Measurements from ENCODE around the gene CEACAM16. TPM values are rescaled to one million over a fixed set of nuclear protein-coding genes. Genes with fewer than 3 reads are reported as not detected.

Gene CEACAM16
- total and polyA plus RNA-seq, 9 of the 15 experiments (the other 6 are each of a cell fraction or from before 2014, with no cell fraction given): not detected

- TF ChIP-seq TEAD2 (tag; IDR thresholded peaks at IDR 0.05) (no peak), PCBP1 (IDR thresholded peaks at IDR 0.05; ENCODE audit: low read depth, low read length, poor library complexity, severe bottlenecking) (no peak), MTA2 (IDR thresholded peaks at IDR 0.05; ENCODE audit: low read depth) (no peak), POLR2A (conservative IDR thresholded peaks at IDR 0.05) (no peak), ZNF121 (CRISPR knock-in tag; conservative IDR thresholded peaks at IDR 0.05) (peak; percentile 99), FOXM1 (IDR thresholded peaks at IDR 0.05; ENCODE audit: low read depth) (no peak), FOXM1 (CRISPR knock-in tag; IDR thresholded peaks at IDR 0.05; ENCODE audit: low read depth) (no peak), CBX2 (IDR thresholded peaks at IDR 0.05; ENCODE audit: insufficient read depth, low read length, poor library complexity, severe bottlenecking) (no peak), ESRRB (CRISPR knock-in tag; IDR thresholded peaks at IDR 0.05; ENCODE audit: borderline replicate concordance) (no peak), FUS (optimal IDR thresholded peaks at IDR 0.05; ENCODE audit: low read depth, low read length) (no peak), GTF2E2 (tag; IDR thresholded peaks at IDR 0.05) (no peak), JUND (IDR thresholded peaks at IDR 0.05; ENCODE audit: borderline replicate concordance, low read depth, low read length) (peak; percentile 83), JUND (tag; IDR thresholded peaks at IDR 0.05; ENCODE audit: borderline replicate concordance, low read depth, low read length) (peak; percentile 51; the same call in 1 of the 3 replicates), ZZZ3 (IDR thresholded peaks at IDR 0.05) (no peak), HNRNPH1 (optimal IDR thresholded peaks at IDR 0.05; ENCODE audit: low read depth, low read length) (no peak), LEF1 (IDR thresholded peaks at IDR 0.05) (peak; percentile 68), ATF3 (IDR thresholded peaks at IDR 0.05) (peak; percentile 79), ATF3 (CRISPR knock-in tag; conservative IDR thresholded peaks at IDR 0.05) (no peak), SNRNP70 (optimal IDR thresholded peaks at IDR 0.05; ENCODE audit: low read depth, low read length) (no peak), FOS (IDR thresholded peaks at IDR 0.05; ENCODE audit: extremely low read depth, insufficient read length) (peak; percentile 19), ZKSCAN3 (CRISPR knock-in tag; IDR thresholded peaks at IDR 0.05) (no peak), SMARCA5 (IDR thresholded peaks at IDR 0.05) (0 out of 2 replicates have a peak, but pooled peaks have one; percentile 51), EHMT2 (IDR thresholded peaks at IDR 0.05) (no peak), ARID3A (IDR thresholded peaks at IDR 0.05; ENCODE audit: borderline replicate concordance, low read depth, low read length) (no peak), ETV5 (CRISPR knock-in tag; IDR thresholded peaks at IDR 0.05; ENCODE audit: low read depth) (peak; percentile 36; the same call in 1 of the 2 replicates), SREBF2 (CRISPR knock-in tag; IDR thresholded peaks at IDR 0.05) (no peak)
Measured at GRCh38 chr19:44684892-44685863, 13.8 kb upstream of the CEACAM16 start (continued).
